ENCODE data around the gene WFS1. TPM values are rescaled to one million over a fixed set of nuclear protein-coding genes. Genes with fewer than 3 reads are reported as not detected.

The WFS1 gene
- total RNA-seq, 1 donor, result 14.3 TPM

GRCh38 chr4:6270636-6271121 is 1.0 kb downstream of the WFS1 start:
- TF ChIP-seq CTCF (IDR thresholded peaks at IDR 0.05; ENCODE audit: insufficient read depth, low read length), result no peak
- peak; percentile 16 for DNase-seq (ENCODE audit: low read depth)

GRCh38 chr4:6271206-6271605 is 1.6 kb downstream of the WFS1 start:
- no peak for TF ChIP-seq CTCF (IDR thresholded peaks at IDR 0.05; ENCODE audit: insufficient read depth, low read length)
- no peak for DNase-seq (ENCODE audit: low read depth)
- H3K4me3 ChIP-seq (ENCODE audit: low read depth, low read length), result no peak overlapping the region

More at GRCh38 chr4:6270636-6271121, 1.0 kb downstream of the WFS1 start:
- H3K4me3 ChIP-seq (ENCODE audit: low read depth, low read length), result peak overlapping the region; percentile 94

- DNase-seq (ENCODE audit: low read depth), result no peak
- no peak for TF ChIP-seq CTCF (IDR thresholded peaks at IDR 0.05; ENCODE audit: insufficient read depth, low read length)
Measured at GRCh38 chr4:6271701-6272465, 2.2 kb downstream of the WFS1 start.

GRCh38 chr4:6272863-6273660 is 3.4 kb downstream of the WFS1 start:
- no peak for TF ChIP-seq CTCF (IDR thresholded peaks at IDR 0.05; ENCODE audit: insufficient read depth, low read length)
- peak; percentile 70 for DNase-seq (ENCODE audit: low read depth)
- H3K4me3 ChIP-seq (ENCODE audit: low read depth, low read length), result no peak overlapping the region

More at GRCh38 chr4:6271701-6272465, 2.2 kb downstream of the WFS1 start:
- no peak overlapping the region for H3K4me3 ChIP-seq (ENCODE audit: low read depth, low read length)

- H3K4me3 ChIP-seq (ENCODE audit: low read depth, low read length), result no peak overlapping the region
- no peak for TF ChIP-seq CTCF (IDR thresholded peaks at IDR 0.05; ENCODE audit: insufficient read depth, low read length)
- no peak for DNase-seq (ENCODE audit: low read depth)
Measured at GRCh38 chr4:6273661-6273990, 4.0 kb downstream of the WFS1 start.

GRCh38 chr4:6275351-6275750 is 5.7 kb downstream of the WFS1 start:
- no peak for DNase-seq (ENCODE audit: low read depth)
- no peak for TF ChIP-seq CTCF (IDR thresholded peaks at IDR 0.05; ENCODE audit: insufficient read depth, low read length)
- H3K4me3 ChIP-seq (ENCODE audit: low read depth, low read length), result no peak overlapping the region

Data from fibroblast of the aortic adventitia (primary cell).